Amniotic epithelial cell (primary cell): ENCODE measurements around the gene HGFAC.

Experiments
- DNase-seq: peaks from one replicate; pipeline ENCODE4 v3.0.0-alpha.2; 2010; ENCODE audit warnings: low read depth

HGFAC gene

GRCh38 chr4:3426465-3427133 lies 15.2 kb upstream of the HGFAC start:
- no peak for DNase-seq

DNA sequence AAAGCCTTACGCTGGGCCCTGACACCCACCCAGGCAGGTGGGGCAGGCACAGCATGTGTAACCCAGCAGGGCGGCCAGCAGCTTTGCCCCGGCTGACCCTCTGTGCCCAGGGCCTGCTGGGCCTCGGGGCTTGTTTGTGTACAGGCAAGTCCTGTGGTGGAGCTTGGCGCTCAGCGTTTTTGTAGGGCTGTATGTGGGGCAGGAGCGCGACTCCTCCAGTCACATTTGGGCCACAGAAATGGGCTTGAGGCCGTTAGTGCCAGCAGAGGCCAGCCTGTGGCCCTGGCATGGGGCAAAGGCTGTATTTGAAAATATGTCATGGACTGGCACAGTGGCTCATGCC lies 14.7 kb upstream of the HGFAC start:
- DNase-seq, result no peak

- no peak for DNase-seq
These were observed 13.9 kb upstream of the HGFAC start for GRCh38 chr4:3427706-3428446.

DNA sequence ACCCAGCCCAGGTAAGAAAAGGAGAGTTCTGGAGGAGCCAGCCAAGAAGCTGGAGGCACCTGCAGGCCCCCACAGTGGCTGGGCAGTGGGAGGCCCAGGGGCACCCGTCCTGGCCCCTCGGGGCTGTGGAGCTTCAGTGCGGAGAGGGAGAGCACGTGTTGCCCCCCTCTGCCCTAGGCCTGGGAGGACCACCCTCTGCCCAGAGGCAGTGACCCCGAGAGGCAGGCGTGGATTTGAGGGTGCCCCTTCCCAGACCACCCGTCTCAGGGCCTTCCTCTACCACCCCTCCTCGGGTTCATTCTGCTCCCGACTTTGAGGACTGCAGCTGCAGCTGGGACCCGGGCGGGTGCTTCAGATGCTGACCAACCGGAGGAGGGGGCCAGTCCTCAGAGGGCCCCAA lies 12.1 kb upstream of the HGFAC start:
- no peak for DNase-seq

GRCh38 chr4:3430524-3430923 lies 11.2 kb upstream of the HGFAC start:
- DNase-seq, result no peak

- DNase-seq, result no peak
These were observed 10.2 kb upstream of the HGFAC start for GRCh38 chr4:3431446-3431993.

- no peak for DNase-seq
These were observed 9.4 kb upstream of the HGFAC start for GRCh38 chr4:3432381-3432790.

GRCh38 chr4:3433138-3433869 lies 8.5 kb upstream of the HGFAC start:
- no peak for DNase-seq

GRCh38 chr4:3434881-3435685 lies 6.7 kb upstream of the HGFAC start:
- no peak for DNase-seq

DNA sequence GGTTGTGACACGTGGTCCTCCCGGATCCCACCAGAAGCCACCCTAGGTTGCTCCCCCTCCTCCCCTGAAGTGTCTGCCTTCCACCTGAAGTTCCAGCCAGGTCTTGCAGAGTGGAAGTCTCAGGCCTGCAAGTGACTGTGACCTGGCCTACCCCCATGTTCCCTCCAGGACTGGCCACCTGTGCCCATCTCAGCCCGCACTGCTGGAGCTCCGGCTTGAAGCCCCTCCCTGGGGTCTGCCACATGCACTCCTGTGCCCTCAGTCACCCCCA lies 6.1 kb upstream of the HGFAC start:
- DNase-seq, result no peak

- DNase-seq, result no peak
These were observed 5.5 kb upstream of the HGFAC start for GRCh38 chr4:3436048-3436797.

DNA sequence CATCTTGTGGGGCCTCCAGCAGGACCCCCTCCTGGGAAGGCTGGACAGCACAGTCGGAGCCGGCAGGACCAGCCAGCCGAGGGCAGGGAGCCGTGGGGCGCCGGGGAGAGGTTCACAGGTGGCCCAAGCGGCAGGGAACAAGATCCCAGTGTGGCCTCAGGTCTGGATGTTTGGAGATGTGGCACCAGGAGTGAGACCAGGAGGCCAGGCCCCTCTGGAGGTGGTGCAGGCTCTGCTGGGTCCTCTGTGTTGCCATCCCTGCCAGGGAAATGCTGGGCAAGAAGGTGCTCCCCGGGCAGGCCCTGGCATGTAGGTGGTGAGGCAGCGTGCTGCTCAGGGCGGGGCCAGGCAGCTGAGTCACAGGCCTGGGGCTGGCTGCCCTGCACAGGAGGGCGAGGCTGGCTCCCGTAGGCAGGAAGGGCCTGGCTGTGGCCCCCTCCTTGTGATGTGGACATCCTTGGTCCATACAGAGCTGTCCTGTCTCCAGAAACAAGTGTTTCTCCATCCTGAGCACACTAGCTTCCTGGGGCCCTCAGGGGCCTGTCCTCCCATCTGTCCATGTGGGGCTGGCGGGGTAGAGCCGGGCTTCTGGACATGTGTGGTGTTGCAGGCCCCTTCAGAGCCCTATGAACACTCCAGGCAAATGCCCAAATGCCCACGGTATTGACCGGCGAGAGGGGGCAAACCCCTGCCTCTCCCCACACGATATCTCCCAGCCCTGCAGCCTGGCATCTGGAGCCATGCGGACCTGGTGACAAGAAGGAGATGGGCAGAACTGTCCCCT lies 4.8 kb upstream of the HGFAC start:
- peak; percentile 31 for DNase-seq

DNA sequence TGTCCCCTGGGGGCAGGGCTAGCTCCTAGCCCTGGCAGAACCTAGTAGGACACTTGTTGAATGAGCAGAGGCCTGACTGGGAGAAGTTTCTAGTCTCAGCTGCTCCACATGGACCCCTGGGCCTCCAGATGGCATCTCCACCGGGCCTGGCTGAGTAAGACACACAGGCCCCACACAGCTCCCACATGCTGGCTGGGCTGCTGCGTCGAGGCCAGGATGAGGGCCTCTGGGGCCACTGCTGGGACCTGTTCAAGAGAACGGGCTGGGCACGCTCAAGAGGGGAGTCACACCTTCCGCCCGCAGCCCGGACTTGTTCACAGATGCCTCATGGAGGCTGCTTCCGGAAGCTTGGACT lies 4.2 kb upstream of the HGFAC start:
- DNase-seq, result no peak

DNA sequence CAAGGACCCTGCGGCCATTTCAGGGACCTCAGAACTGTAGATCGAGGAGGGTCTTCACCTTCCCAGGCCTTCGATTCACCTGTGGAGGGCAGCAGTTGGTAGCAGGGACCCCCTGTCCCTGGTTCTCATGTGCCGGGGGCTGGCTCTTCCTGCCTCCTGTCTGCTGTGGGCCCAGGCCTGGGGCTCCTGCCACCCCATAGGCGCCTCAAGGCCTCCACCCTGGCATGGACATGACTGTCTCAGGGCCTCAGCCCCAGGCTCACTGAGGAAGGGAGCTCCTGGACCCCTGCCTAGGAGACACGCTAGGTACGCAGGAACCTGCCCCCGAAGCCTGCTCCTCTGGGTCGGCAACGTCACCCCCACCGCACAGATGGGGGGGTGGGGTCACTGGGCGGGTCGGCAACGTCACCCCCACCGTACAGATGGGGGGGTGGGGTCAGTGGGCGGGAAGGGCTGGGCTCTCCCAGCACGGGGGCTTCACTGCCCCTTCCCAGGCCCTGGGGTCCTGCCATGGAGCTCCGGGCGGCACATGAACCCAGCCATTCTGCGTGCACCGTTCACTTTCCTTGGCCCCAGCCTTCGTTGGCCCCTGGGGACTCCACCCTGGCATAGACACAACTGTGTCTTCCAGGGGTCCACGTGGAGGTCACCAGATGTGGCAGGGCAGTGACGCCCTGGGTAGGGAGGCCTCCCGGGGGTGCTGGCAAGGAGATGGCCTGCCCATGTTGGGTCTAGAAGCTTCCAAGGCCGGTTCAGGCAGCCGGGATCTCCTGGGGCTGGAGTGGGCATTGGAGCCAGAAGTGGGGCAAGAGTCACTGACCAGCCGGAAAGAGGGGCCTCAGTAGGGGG lies 3.5 kb upstream of the HGFAC start:
- DNase-seq, result no peak

DNA sequence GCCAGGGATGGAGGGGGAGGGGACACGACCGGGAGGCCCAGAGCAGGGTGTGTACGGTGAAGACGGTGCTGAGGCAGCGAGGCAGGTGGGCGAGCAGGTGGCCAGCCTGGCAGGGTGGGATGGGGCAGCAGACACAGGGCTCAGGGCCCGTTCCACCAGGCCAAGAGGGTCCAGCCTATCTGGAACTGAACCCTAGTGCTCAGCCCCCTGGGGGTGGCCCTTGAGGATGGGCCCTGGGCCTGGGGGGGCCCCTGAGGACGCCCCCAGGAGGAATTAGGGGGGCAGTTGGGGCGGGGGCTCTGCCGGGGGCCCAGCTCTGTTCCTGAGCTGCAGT lies 3.0 kb upstream of the HGFAC start:
- no peak for DNase-seq

GRCh38 chr4:3439391-3439790 lies 2.4 kb upstream of the HGFAC start:
- DNase-seq, result no peak

DNA sequence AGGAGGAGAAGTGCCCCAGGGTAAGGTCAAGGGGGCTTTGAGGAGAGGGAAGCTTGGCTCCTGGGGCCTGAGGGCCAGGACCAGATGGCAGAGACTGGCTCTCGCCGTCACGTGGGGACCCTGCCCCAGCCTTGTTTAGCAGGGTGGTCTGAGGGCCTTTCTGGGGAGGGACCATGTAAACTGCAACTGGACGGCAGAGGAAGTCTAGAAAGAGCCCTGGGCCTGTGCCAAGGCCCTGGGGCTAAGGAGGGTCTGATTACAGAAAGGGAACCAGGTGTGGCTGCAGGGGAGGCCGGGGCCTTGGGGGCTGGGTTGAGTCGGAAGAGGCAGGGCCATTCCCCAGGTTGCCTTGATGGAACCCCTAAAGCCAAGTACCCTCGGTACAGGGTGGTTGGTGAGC lies 1.8 kb upstream of the HGFAC start:
- DNase-seq, result no peak

GRCh38 chr4:3440979-3441500 lies 728 bp upstream of the HGFAC start:
- DNase-seq, result peak; percentile 14

DNA sequence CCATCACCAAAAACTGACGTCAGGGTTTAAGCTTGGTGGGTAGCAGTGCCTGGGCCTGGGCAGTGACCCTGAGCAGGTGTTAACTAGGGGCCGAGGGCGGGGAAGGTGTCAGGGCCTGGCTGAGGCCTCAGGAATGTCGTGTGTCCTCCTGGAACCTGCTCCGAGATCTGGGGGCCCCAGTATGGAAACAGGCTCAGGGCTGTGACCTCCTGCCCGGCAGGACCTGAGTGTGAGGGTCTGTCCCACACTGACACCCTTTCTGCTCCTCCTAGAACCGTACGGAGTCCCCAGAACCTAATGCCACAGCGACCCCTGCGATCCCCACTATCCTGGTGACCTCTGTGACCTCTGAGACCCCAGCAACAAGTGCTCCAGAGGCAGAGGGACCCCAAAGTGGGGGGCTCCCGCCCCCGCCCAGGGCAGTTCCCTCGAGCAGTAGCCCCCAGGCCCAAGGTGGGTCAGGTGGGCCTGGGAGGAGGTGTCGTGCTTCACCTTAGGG lies 741 bp downstream of the HGFAC start:
- no peak for DNase-seq
